Activated CD4-positive, alpha-beta T cell treated with anti-CD3 and anti-CD28 coated beads for 36 hours (primary cell): ENCODE results near the gene HTR1B. TPM values are rescaled to one million over a fixed set of nuclear protein-coding genes. Genes with fewer than 3 reads are reported as not detected.

Source experiments
- ATAC-seq: fragments of 200-7000 bp; cut with Tn5 transposase; one replicate; pipeline ENCODE4 v1.10.0; 2021; ENCODE audit warnings: mild to moderate bottlenecking, moderate library complexity
- CTCF ChIA-PET: fragments of 350-600 bp; sonication (Branson Sonifier 250); formaldehyde crosslinking; loops from one replicate; lab custom pipeline; 2021; ENCODE audit warnings: antibody characterized with exemption; lab: Charles Lee
- POLR2A ChIA-PET: fragments of 350-600 bp; sonication (Branson Sonifier 250); formaldehyde crosslinking; loops from one replicate; lab custom pipeline; 2021; ENCODE audit warnings: antibody characterized with exemption, inconsistent platforms; lab: Charles Lee
- DNase-seq: peaks from one replicate; pipeline ENCODE4 v3.0.0-alpha.2; 2020
- H3K27ac Mint-ChIP-seq: one replicate; pipeline ENCODE4 v1.8.0; 2021; ENCODE audit warnings: mixed read lengths
- H3K27me3 Mint-ChIP-seq: one replicate; pipeline ENCODE4 v1.8.0; 2021; ENCODE audit warnings: mixed read lengths
- H3K36me3 Mint-ChIP-seq: one replicate; pipeline ENCODE4 v1.8.0; 2021; ENCODE audit warnings: low read depth, mixed read lengths
- H3K4me1 Mint-ChIP-seq: one replicate; pipeline ENCODE4 v1.8.0; 2021; ENCODE audit warnings: mixed read lengths
- H3K4me3 Mint-ChIP-seq: one replicate; pipeline ENCODE4 v1.8.0; 2021; ENCODE audit warnings: mild to moderate bottlenecking, moderate library complexity, mixed read lengths
- H3K9me3 Mint-ChIP-seq: one replicate; pipeline ENCODE4 v1.8.0; 2021; ENCODE audit warnings: low read depth, mixed read lengths
- intact Hi-C, 2 experiments: fragments of 100-400 bp; cut with DNase I in 1 of 2; cut with micrococcal nuclease in 1 of 2; formaldehyde crosslinking; loops; one replicate each; pipeline versions ENCODE4 v1.14.2 to v1.15.1; 2022 to 2024; cut with DNase I, micrococcal nuclease
- total RNA-seq, 2 experiments: library from RNA; stranded (reverse); gene quantifications; one replicate each; pipeline ENCODE4 v1.2.3, GENCODE V29; 2021

Gene HTR1B
- total RNA-seq, 2 experiments from 2014 or later, result not detected

DNA sequence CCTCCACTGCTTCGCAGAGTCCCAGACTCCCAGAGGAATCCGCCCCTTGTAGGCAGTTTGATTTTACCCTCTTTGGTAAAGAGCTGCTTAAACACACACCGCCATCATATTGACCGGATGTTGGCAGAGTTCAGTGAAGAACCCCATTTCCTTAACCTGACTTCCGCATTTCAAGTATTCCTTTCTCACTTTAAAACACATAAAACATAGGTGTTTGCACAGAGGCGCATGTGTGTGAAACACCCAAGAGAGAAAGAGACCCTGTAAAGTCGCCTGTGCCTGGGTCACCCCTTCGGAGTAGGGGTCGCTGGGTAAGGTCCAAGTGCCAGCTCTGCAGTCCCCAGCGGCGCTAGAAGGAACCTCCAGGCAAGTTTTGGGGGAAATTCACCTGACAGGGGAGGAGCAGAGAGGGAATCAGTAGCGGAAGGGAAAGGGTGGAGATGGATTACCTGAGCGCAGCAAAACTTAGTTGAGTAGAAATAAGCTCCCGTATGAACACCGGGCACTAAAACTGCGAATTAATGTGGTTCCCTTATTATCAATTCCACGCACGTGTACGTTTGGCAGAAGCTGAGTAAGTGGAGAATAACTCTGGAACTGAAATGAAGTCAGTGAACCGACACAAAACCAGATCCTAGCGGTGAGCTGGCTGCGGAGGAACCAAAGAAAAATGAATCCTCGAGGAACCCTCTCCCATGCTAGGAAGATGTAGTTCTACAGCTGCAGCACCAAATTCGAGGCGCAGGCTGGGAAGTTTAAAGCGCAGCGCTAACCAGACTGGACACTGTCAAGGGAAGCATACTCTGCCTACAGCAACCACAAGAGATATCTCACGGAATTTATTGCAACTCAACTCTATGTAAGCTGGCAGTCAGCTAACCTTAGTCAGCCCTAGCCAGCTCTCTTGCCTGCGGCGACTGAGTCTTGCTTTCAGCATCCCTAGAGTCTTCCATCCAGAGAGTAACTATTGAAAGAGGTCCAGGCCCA is 3.5 kb upstream of the HTR1B start:
- H3K36me3 Mint-ChIP-seq, result no peaks in the 10 kb centered on the region
- POLR2A ChIA-PET, result no interaction called here
- H3K9me3 Mint-ChIP-seq, result peaks cover 3% of the 10 kb centered on the region
- peak; percentile 44 for ATAC-seq
- H3K27me3 Mint-ChIP-seq, result peaks cover 49% of the 10 kb centered on the region
- CTCF ChIA-PET, result interaction anchor here (0.5 to 1.2 kb wide), 3 partner anchors 16 to 1468 kb away, joined by 3 to 6 read pairs (median 3); no protein-coding TSS in a partner anchor
- H3K4me3 Mint-ChIP-seq, result peak overlapping the region; percentile 63
- no peak for DNase-seq
- no peak overlapping the region for H3K27ac Mint-ChIP-seq
- H3K4me1 Mint-ChIP-seq, result peaks cover 10% of the 10 kb centered on the region
- intact Hi-C loops, result no loop called here

DNA sequence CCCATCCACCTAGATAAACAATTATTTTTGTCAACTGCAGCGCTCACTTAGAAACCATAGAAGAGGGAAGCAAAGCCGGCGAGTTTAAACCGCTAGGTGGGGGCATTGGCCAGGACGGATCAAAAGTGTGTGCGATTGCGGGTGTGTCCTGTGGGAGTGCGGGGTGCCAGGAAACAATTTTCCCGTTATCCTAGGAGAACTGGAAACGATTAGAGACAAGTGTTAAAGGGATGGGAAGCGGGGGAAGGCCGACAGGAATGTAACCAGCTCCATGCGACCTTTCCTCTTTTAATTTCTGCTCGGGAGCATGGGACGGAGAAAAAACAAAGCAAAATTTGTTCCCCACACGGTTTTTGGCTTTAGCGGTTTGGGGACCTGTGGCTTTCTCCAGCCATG is 2.8 kb upstream of the HTR1B start:
- intact Hi-C loops, result no loop called here
- ChIA-PET POLR2A (no interaction called here), CTCF (interaction anchor here (1.2 kb wide), 1 partner anchor 16 kb away, joined by 6 read pairs; no protein-coding TSS in a partner anchor)
- peaks cover 52% of the 10 kb centered on the region for H3K27me3 Mint-ChIP-seq
- no peaks in the 10 kb centered on the region for H3K36me3 Mint-ChIP-seq
- peaks cover 10% of the 10 kb centered on the region for H3K4me1 Mint-ChIP-seq
- peaks cover 3% of the 10 kb centered on the region for H3K9me3 Mint-ChIP-seq
- DNase-seq (peak; percentile 50), ATAC-seq (peak; percentile 61)
- peak overlapping the region; percentile 63 for H3K4me3 Mint-ChIP-seq
- H3K27ac Mint-ChIP-seq, result peak overlapping the region; percentile 34

- H3K4me1 Mint-ChIP-seq, result peaks cover 10% of the 10 kb centered on the region
Observed at GRCh38 chr6:77464495-77464867, 1.2 kb upstream of the HTR1B start.

DNA sequence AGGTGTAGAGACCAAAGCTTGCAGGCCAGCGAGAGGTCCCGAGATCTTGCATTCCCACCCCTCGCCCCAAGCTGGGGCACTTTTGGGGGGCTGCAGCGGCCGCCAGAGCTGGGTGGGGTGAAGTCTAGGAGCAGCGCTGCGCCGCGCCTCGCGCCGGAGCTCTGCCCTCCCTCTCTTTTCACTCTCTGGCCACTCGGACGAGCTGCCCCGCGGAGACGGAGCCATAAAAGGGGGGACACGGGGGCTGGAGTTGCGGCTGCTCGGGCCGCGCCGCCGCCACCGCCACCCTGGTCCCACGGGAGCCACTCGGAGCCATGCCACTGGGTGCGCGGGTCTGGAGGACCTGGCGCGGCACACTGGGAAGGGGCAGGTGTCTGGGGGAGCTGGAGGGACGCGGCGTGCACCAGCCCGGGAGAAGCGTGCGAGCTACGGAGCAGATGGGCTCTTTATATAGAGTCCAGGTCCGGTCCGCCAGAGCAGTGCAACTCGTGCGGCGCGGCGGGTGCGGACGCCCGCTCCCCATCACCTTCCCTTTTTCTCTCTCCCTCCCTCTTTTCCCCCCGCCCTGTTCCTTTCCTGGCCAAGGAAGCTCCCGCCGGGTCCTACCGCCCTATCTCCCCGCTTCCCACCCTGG is 687 bp upstream of the HTR1B start:
- no peaks in the 10 kb centered on the region for H3K36me3 Mint-ChIP-seq
- intact Hi-C loops, result no loop called here
- no peak overlapping the region for H3K4me3 Mint-ChIP-seq
- POLR2A ChIA-PET, result interaction anchor here (1.1 kb wide), 1 partner anchor 9 kb away, joined by 4 read pairs; no protein-coding TSS in a partner anchor
- CTCF ChIA-PET, result no interaction called here
- peaks cover 3% of the 10 kb centered on the region for H3K9me3 Mint-ChIP-seq
- peaks cover 10% of the 10 kb centered on the region for H3K4me1 Mint-ChIP-seq
- peaks cover 52% of the 10 kb centered on the region for H3K27me3 Mint-ChIP-seq
- no peak for ATAC-seq
- no peak for DNase-seq
- no peak overlapping the region for H3K27ac Mint-ChIP-seq

More at GRCh38 chr6:77464495-77464867, 1.2 kb upstream of the HTR1B start:
- Mint-ChIP-seq H3K9me3 (peaks cover 3% of the 10 kb centered on the region), H3K36me3 (no peaks in the 10 kb centered on the region), H3K27me3 (peaks cover 52% of the 10 kb centered on the region), H3K27ac (no peak overlapping the region), H3K4me3 (no peak overlapping the region)
- intact Hi-C loops, result no loop called here
- no peak for DNase-seq
- POLR2A ChIA-PET, result interaction anchor here (1.1 kb wide), 1 partner anchor 9 kb away, joined by 4 read pairs; no protein-coding TSS in a partner anchor
- ATAC-seq, result no peak
- CTCF ChIA-PET, result no interaction called here

DNA sequence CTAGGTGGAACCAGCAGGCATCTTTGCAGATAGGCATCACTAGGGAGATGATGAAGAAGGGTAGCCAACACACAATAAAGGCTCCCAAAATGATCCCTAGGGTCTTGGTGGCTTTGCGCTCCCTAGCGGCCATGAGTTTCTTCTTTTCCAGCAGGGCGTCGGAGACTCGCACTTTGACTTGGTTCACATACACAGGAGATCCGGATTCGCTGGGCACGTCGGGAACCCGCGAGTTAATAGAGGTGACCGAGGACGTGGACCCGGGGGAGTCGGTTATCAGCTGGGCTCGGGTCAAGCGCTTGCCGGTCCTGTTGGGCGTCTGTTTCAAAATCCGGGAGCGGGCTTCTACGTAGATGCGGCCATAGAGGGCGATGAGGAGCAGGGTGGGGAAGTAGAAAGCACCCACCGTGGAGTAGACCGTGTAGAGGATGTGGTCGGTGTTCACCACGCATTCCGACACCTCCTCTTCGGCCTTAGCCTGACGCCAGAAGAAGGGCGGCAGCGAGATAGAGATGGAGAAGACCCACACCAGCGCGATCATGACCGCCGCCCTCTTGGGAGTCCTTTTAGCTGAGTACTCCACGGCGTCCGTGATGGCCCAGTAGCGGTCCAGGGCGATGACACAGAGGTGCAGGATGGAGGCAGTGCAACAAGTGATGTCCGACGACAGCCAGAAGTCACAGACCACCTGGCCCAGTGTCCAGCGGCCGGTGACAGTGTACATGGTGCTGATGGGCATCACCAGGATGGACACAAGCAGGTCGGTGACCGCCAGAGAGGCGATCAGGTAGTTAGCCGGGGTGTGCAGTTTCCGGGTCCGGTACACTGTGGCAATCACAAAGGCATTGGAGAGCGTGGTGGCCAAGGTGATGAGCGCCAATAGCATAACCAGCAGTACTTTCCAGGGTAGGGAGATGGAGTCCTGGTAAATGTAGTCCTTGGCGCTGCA is 658 bp downstream of the HTR1B start:
- Mint-ChIP-seq H3K27ac (no peak overlapping the region), H3K36me3 (no peaks in the 10 kb centered on the region), H3K9me3 (peaks cover 3% of the 10 kb centered on the region), H3K4me3 (no peak overlapping the region), H3K27me3 (peaks cover 55% of the 10 kb centered on the region), H3K4me1 (peaks cover 10% of the 10 kb centered on the region)
- intact Hi-C loops, result no loop called here
- ATAC-seq (no peak), DNase-seq (no peak)
- POLR2A ChIA-PET, result no interaction called here
- CTCF ChIA-PET, result no interaction called here

GRCh38 chr6:77461796-77462195 is 1.5 kb downstream of the HTR1B start:
- POLR2A ChIA-PET, result no interaction called here
- Mint-ChIP-seq H3K27me3 (peaks cover 50% of the 10 kb centered on the region), H3K4me1 (peaks cover 10% of the 10 kb centered on the region), H3K4me3 (no peak overlapping the region), H3K36me3 (no peaks in the 10 kb centered on the region), H3K27ac (no peak overlapping the region), H3K9me3 (peaks cover 3% of the 10 kb centered on the region)
- no peak for DNase-seq
- CTCF ChIA-PET, result no interaction called here
- ATAC-seq, result no peak
- intact Hi-C loops, result no loop called here

DNA sequence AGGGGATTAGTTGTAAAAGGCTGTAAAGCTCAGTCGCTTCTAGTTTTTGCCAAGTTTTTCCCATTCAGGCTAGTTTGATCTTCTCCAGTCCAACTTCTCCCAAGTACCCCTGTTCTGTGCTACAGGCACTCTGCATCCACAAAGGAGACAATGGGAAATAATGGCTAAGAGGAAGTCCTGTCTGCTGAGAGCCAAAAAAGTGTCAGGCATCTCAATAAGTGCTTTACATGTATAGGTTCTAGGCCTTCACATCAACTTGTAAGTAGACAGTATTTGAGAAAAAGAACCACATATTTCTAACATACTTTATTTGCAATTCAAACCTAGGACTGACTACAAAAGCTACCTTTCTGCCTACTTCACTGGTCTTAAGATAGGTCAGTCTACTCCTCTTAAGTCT is 4.9 kb downstream of the HTR1B start:
- DNase-seq, result no peak
- intact Hi-C loops, result loop anchor here in 1 of 2 experiments (5.0 kb wide), 2 partner anchors 1521 to 1566 kb away; no protein-coding TSS in a partner anchor
- ATAC-seq, result no peak
- Mint-ChIP-seq H3K4me3 (no peak overlapping the region), H3K27me3 (peaks cover 24% of the 10 kb centered on the region), H3K4me1 (peaks cover 7% of the 10 kb centered on the region), H3K36me3 (no peaks in the 10 kb centered on the region), H3K9me3 (peaks cover 3% of the 10 kb centered on the region), H3K27ac (no peak overlapping the region)
- ChIA-PET POLR2A (no interaction called here), CTCF (no interaction called here)

DNA sequence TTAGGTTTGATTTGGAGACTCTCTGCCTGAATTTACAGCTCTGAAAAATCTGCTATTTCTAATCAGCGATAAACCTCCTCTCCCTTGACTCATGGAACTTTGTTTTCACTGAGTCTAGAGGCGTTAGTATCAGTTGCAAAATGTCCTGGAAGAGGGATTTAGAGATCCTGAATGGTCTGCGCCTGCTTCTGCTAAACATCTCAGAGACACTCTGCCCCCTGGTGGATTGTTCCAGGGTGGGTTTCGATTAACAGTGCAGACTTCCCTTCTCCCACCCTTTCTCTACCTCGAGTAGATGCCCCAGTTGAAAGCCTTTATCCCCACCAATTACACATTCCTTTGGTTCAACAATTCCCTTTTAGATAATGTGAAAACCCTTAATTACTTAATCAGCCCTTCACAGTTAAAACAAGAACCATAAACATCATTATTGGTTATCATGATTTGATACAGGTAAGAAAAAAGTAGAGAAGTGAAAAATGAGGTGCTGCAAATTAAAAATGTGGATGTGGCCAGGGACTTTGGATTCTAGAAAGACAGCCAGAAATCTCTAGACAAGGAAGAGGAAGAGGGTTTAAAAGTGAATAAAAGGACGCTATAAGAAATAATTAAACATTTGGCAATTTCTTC is 5.5 kb downstream of the HTR1B start:
- Mint-ChIP-seq H3K27me3 (peaks cover 18% of the 10 kb centered on the region), H3K27ac (no peak overlapping the region), H3K36me3 (no peaks in the 10 kb centered on the region), H3K9me3 (peaks cover 3% of the 10 kb centered on the region), H3K4me1 (peaks cover 3% of the 10 kb centered on the region), H3K4me3 (no peak overlapping the region)
- DNase-seq (peak; percentile 63), ATAC-seq (no peak)
- ChIA-PET CTCF (interaction anchor here (0.8 to 1.0 kb wide), 4 partner anchors 772 to 1565 kb away, joined by 3 to 9 read pairs (median 4); no protein-coding TSS in a partner anchor), POLR2A (no interaction called here)
- intact Hi-C loops, result loop anchor here (1.0 to 5.0 kb wide), 4 partner anchors 1521 to 1566 kb away; no protein-coding TSS in a partner anchor

GRCh38 chr6:77456531-77457248 is 6.6 kb downstream of the HTR1B start:
- DNase-seq (no peak), ATAC-seq (no peak)
- ChIA-PET POLR2A (no interaction called here), CTCF (interaction anchor here (0.8 to 1.0 kb wide), 5 partner anchors 774 to 1564 kb away, joined by 3 to 9 read pairs (median 4); no protein-coding TSS in a partner anchor)
- no peaks in the 10 kb centered on the region for H3K4me1 Mint-ChIP-seq
- no peaks in the 10 kb centered on the region for H3K9me3 Mint-ChIP-seq
- H3K36me3 Mint-ChIP-seq, result no peaks in the 10 kb centered on the region
- H3K27ac Mint-ChIP-seq, result no peak overlapping the region
- H3K4me3 Mint-ChIP-seq, result no peak overlapping the region
- peaks cover 7% of the 10 kb centered on the region for H3K27me3 Mint-ChIP-seq
- intact Hi-C loops, result loop anchor here (1.0 to 5.0 kb wide), 4 partner anchors 1519 to 1564 kb away; no protein-coding TSS in a partner anchor

DNA sequence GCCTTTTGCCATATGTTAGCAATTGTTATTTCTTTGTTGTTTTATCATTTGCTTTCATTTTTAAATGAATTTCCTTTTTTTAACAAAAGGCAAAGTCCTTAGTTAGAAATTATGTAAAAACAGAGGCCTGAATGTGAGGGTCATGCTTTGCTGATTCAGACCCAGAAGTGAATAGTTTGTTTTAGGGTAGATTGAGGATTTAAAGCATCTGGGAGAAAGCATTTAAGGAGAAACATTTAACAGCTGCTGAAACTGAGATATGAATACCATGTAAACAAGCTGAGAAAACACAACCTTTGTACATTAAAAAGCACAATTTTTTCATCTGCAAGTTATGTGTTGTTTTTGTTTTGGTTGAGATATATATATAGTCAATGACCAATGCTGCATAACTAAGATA is 8.0 kb downstream of the HTR1B start:
- H3K27me3 Mint-ChIP-seq, result peaks cover 4% of the 10 kb centered on the region
- no peak for DNase-seq
- intact Hi-C loops, result loop anchor here in 1 of 2 experiments (5.0 kb wide), 2 partner anchors 1518 to 1563 kb away; no protein-coding TSS in a partner anchor
- H3K4me1 Mint-ChIP-seq, result no peaks in the 10 kb centered on the region
- H3K4me3 Mint-ChIP-seq, result no peak overlapping the region
- no peak for ATAC-seq
- no peak overlapping the region for H3K27ac Mint-ChIP-seq
- H3K36me3 Mint-ChIP-seq, result no peaks in the 10 kb centered on the region
- CTCF ChIA-PET, result no interaction called here
- POLR2A ChIA-PET, result interaction anchor here (1.0 kb wide), 1 partner anchor 9 kb away, joined by 4 read pairs; no protein-coding TSS in a partner anchor
- no peaks in the 10 kb centered on the region for H3K9me3 Mint-ChIP-seq
